Heart right ventricle (tissue), 16 donors: ENCODE results near the gene CDH2. TPM values are rescaled to one million over a fixed set of nuclear protein-coding genes. Genes with fewer than 3 reads are reported as not detected.

Source experiments
- ATAC-seq, 8 donors: fragments of 200-7000 bp; cut with Tn5 transposase; one replicate each; pipeline ENCODE4 v1.9.1; 2020; ENCODE audit warnings: mild to moderate bottlenecking in 8 of 8, moderate library complexity in 8 of 8, moderate number of reproducible peaks in 1 of 8
- DNase-seq, 2 donors: peaks; one replicate each; pipeline ENCODE4 v3.0.0-alpha.2; 2020
- H3K27ac ChIP-seq, 10 donors: fragments of 200-600 bp; sonication (generic) in 2 of 10; one replicate each; pipeline versions ENCODE4 v1.5.0 to v1.8.0; 2020 to 2022; ENCODE audit warnings: mild to moderate bottlenecking in 3 of 10
- H3K27me3 ChIP-seq, 7 donors: fragments of 200-600 bp; one replicate each; pipeline ENCODE4 v1.8.0; 2021 to 2022; ENCODE audit warnings: mild to moderate bottlenecking in 2 of 7
- H3K36me3 ChIP-seq, 9 donors: fragments of 200-600 bp; sonication (generic) in 1 of 9; one replicate each; pipeline versions ENCODE4 v1.5.0 to v1.8.0; 2020 to 2022; ENCODE audit warnings: mild to moderate bottlenecking in 2 of 9
- H3K4me1 ChIP-seq, 9 donors: fragments of 200-600 bp; sonication (generic) in 1 of 9; one replicate each; pipeline versions ENCODE4 v1.5.0 to v1.8.0; 2020 to 2022; ENCODE audit warnings: mild to moderate bottlenecking in 4 of 9
- H3K4me3 ChIP-seq, 10 donors: fragments of 200-600 bp; sonication (generic) in 2 of 10; one replicate each; pipeline versions ENCODE4 v1.5.0 to v1.8.0; 2020 to 2022; ENCODE audit warnings: mild to moderate bottlenecking in 7 of 10, moderate library complexity in 2 of 10
- H3K9me3 ChIP-seq, 11 donors: fragments of 200-600 bp in 10 of 11; sonication (generic) in 2 of 11; one replicate each; pipeline versions ENCODE4 v1.5.0 to v1.8.0; 2013 to 2022; ENCODE audit warnings: mild to moderate bottlenecking in 2 of 11, control low read depth in 1 of 11, moderate library complexity in 1 of 11
- CTCF ChIP-seq, 9 donors: fragments of 200-600 bp; sonication (generic) in 2 of 9; IDR thresholded peaks; one replicate each; pipeline versions ENCODE4 v1.5.0 to v1.8.0; 2021 to 2022; ENCODE audit warnings: antibody characterized with exemption in 9 of 9, mild to moderate bottlenecking in 5 of 9, moderate library complexity in 1 of 9
- WGBS, 2 donors: extraction: QIAGEN DNeasy Blood & Tissue Kit; methylation state at CpG; one replicate each; pipeline ENCODE4 v1.1.7; 2013; ENCODE audit warnings: inconsistent platforms in 1 of 2; 5-methylcytosine and 5-hydroxymethylcytosine counted together
- intact Hi-C, 10 donors: fragments of 100-400 bp; cut with DNase I; formaldehyde crosslinking; loops; one replicate each; pipeline versions ENCODE4 v1.11.1 to v1.14.2; 2022
- polyA plus RNA-seq, 2 donors: library from polyadenylated mRNA; stranded (reverse); fragments of 200-250 nt; gene quantifications; one replicate each; pipeline ENCODE4 v1.2.3, GENCODE V29; 2013
- total RNA-seq, 10 donors: library from RNA; stranded (reverse); fragmentation: NEBNext Ultra II Directional in 3 of 10; extraction: Animal tissue kit (Norgen Biotek cat#: 25700) in 3 of 10; gene quantifications; one replicate each; pipeline versions ENCODE4 v1.2.1 to v1.2.4, GENCODE V29; 2021 to 2023
- donor health status: Arrhythmogenic right ventricular cardiomyopathy.
- donor health status: ischemic (EF 13 %, LVEDD 7.1; RV severe dilation, severe dysfunction).
- donor health status: healthy with polysubstance abuse.
- donor health status: DM: no; HTN: yes; CAD: no.
- donor health status: DM: no; HTN: no; CAD: no.
- donor health status: ischemic (EF 25% LVEDD 6.9; RV normal size, moderate dysfunction).
- donor health status: ischemic (EF 25% LVEDD 5.7; RV mildly dilated, moderate dysfunction).
- donor health status: healthy.
- donor health status: DM: yes; HTN: yes; CAD: no.
- donor health status: Ischemic cardiomyopathy.
- donor health status: ischemic (EF 35%, LVEDD 5.7; RV mildly dilated, moderate dysfunction).
- donor health status: nonischemic (EF 11% LVEDD 7.7; RV severe dilation, severe dysfunction).
- donor health status: DM: yes; HTN: yes; CAD: no.
- donor health status: PGD.
- donor health status: ischemic (EF 29% LVEDD 5.4; RV normal size, mild dysfunction).
- donor health status: nonischemic (EF 23%, LVEDD 6.1; RV moderate dilation, normal function).

CDH2 gene
- total and polyA plus RNA-seq, 12 donors: 50.3 to 575 (median 448) TPM

DNA sequence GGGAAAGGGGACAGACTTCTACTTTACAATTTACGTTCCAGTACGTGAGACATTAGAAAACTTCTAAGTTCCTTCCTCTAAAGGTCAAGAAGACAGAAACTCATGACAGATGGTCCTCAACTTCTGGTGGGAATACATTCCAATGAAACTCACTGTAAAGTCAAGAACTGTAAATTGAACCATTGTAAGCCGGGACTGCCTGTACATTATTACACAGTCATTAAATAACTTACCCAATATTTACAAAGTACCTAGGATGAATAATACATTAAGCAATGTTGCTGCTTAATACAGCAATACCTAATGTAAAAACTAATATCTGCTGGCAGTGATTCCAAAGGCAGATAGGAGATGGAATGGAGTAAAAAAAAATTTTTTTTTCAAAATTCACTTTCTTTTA lies 51.9 kb downstream of the CDH2 start:
- no peaks in the 10 kb centered on the region for H3K9me3 ChIP-seq
- ATAC-seq: no peak
- intact Hi-C loops: loop anchor here in 1 of 10 donors (5.0 kb wide), 1 partner anchor 47 kb away; no protein-coding TSS in a partner anchor
- no peaks in the 10 kb centered on the region for H3K27me3 ChIP-seq
- no peak for DNase-seq
- peaks cover 2 to 83% (median 28%) of the 10 kb centered on the region in 9 donors for H3K4me1 ChIP-seq
- H3K4me3 ChIP-seq: no peak overlapping the region
- 41 to 51% methylated on average over 3 of the region's 3 CpGs for WGBS, 2 donors
- peak overlapping the region in 8 of 10 donors; percentile 3 to 92 (median 76) for H3K27ac ChIP-seq
- H3K36me3 ChIP-seq: no peaks in the 10 kb centered on the region
- no peak for TF ChIP-seq CTCF (IDR thresholded peaks at IDR 0.05)

DNA sequence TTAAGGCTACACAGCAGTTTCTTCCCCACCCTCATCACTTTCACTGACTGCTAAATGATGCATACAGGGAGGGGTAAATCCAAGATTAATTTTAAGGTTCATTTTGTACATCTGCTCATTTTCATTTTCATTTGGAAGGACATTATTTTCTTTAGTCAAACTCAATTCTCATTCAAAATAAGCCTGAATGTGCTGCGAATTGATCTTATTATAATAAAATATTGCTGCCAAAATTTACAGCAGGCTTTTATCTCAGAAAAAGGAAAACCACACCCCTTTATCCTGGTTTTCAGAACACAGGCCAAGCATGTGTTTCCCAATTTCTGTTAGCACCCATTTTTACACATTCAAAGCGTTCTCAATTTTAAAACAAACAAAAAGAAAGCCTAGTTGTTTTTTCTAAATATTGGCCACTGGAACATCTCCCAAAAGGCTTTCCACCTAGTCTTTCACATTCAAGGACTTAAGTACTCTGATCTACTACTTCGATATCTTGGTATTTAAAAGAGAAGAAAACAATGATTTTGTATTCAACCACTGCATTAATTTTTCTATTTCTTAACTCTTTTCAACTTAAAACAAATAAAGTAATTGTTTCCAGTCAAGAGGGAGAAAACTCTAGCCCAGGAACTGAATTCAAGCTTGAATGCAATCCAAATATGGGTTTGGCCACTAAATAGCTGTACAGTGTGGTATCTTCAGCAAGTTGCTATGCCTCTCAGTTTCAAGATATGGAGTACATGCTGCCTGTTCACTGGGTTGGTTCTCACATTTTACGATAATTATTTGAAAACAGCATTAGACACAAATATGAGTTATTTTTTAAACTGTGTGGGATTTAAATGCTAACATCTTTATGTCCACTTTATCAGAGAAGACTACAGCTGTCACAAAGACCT lies 52.5 kb downstream of the CDH2 start:
- peaks cover 2 to 83% (median 25%) of the 10 kb centered on the region in 9 donors for H3K4me1 ChIP-seq

GRCh38 chr18:28123401-28124030 lies 53.4 kb downstream of the CDH2 start:
- no peak for TF ChIP-seq CTCF (IDR thresholded peaks at IDR 0.05)
- H3K36me3 ChIP-seq: no peaks in the 10 kb centered on the region
- intact Hi-C loops: no loop called here
- peak overlapping the region; percentile 6 to 92 (median 63) for H3K27ac ChIP-seq
- DNase-seq (no peak), ATAC-seq (no peak)
- H3K4me1 ChIP-seq: peaks cover 2 to 83% (median 29%) of the 10 kb centered on the region in 9 donors
- 41 to 44% methylated on average over 3 of the region's 3 CpGs for WGBS, 2 donors
- no peaks in the 10 kb centered on the region for H3K9me3 ChIP-seq
- H3K4me3 ChIP-seq: peak overlapping the region in 2 of 10 donors; percentile 6 to 7
- no peaks in the 10 kb centered on the region for H3K27me3 ChIP-seq

More for the DNA sequence above, 52.5 kb downstream of the CDH2 start:
- TF ChIP-seq CTCF (IDR thresholded peaks at IDR 0.05): no peak
- 37 to 43% methylated on average over 4 of the region's 4 CpGs for WGBS, 2 donors
- H3K27me3 ChIP-seq: no peaks in the 10 kb centered on the region
- intact Hi-C loops: loop anchor here in 1 of 10 donors (5.0 kb wide), 1 partner anchor 48 kb away; no protein-coding TSS in a partner anchor
- no peaks in the 10 kb centered on the region for H3K9me3 ChIP-seq
- DNase-seq (no peak), ATAC-seq (no peak)
- no peaks in the 10 kb centered on the region for H3K36me3 ChIP-seq
- peak overlapping the region in 1 of 10 donors; percentile 7 for H3K4me3 ChIP-seq
- H3K27ac ChIP-seq: peak overlapping the region in 9 of 10 donors; percentile 9 to 92 (median 70)

DNA sequence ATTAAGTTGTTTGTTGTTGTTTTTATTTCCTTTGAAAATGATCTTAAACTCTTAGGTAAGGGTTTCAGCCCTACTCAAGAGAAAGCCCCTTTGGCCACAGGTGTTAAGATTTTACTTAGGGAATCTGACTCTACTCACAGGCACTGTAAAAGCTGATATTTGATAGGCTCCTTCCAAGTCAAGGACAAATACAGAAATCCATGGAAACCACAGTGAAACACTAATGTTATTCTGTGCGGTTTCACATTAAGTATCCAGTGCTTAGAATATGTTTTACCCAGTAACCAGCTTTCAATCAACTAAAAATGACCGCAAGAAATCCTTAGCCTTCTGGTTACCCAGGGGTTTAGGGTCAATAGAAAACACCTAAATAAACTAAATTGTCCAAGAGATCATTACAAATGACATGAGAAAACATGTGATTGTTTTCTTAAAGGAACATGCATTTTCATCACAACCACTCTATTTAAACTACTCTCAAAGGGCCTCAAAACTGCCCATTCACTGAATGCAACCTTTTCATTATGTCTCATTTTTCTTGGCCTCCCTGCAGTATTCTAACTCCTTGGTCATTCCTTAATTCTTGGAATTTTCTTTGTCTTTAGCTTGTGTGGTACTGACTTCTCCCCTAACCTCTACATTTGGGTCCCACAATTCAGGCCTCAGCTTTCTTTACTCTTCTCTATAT lies 56.0 kb downstream of the CDH2 start:
- DNase-seq (no peak), ATAC-seq (no peak)
- no peaks in the 10 kb centered on the region for H3K27me3 ChIP-seq
- H3K36me3 ChIP-seq: no peaks in the 10 kb centered on the region
- peak overlapping the region in 5 of 10 donors; percentile 35 to 85 (median 49) for H3K27ac ChIP-seq
- intact Hi-C loops: no loop called here
- 95% methylated on average over 2 of the region's 2 CpGs for WGBS, 2 donors
- no peak for TF ChIP-seq CTCF (IDR thresholded peaks at IDR 0.05)
- H3K9me3 ChIP-seq: no peaks in the 10 kb centered on the region
- H3K4me1 ChIP-seq: peaks cover 2 to 75% (median 41%) of the 10 kb centered on the region in 9 donors
- H3K4me3 ChIP-seq: no peak overlapping the region
